ENCODE measurements around the gene ATF7IP. TPM values are rescaled to one million over a fixed set of nuclear protein-coding genes. Genes with fewer than 3 reads are reported as not detected.

The ATF7IP gene
- total RNA-seq, 1 donor from 2014 or later = 204 TPM

DNA sequence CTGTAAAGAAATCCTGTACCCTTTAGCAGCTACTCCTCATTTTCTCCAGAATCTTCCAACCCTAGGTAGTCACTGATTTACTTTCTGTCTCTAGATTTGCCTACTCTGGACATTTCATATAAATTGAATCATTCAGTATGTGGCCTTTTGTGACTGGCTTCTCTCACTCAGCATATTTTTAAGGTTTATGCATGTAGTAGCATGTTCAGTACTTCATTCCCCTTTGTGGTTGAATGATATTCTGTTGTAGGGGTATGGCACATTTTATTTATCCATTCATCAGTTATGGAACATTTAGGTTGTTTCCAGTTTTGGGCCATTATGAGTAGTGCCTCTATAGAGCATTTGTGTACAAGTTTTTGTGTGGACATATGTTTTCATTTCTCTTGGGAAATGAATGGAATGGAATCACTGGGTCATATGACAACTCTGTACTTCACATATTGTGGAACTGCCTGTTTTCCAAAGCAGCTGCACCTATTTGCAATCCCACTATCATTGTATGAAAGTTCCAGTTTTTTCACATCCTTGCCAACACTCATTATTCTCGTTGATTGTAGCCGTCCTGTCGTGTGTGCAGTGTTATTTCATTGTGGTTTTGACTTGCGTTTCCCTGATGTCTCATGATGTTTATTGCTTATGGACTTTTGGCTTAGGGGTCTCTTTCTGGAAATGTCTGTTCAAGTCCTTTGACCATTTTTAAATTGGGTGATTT, 57.2 kb downstream of the ATF7IP start:
- TF ChIP-seq CTCF (IDR thresholded peaks at IDR 0.05; ENCODE audit: partially characterized antibody, unreplicated experiment) = no peak
- peaks cover 37% of the 10 kb centered on the region for H3K36me3 Mint-ChIP-seq (ENCODE audit: unreplicated experiment)
- H3K9me3 Mint-ChIP-seq (ENCODE audit: unreplicated experiment) = peaks cover 25% of the 10 kb centered on the region
- H3K27ac Mint-ChIP-seq (ENCODE audit: unreplicated experiment) = peak overlapping the region; percentile 94
- no peak for DNase-seq
- peaks cover 29% of the 10 kb centered on the region for H3K4me1 Mint-ChIP-seq (ENCODE audit: low read depth, unreplicated experiment)
- H3K4me3 Mint-ChIP-seq (ENCODE audit: unreplicated experiment) = peak overlapping the region; percentile 21
- H3K27me3 Mint-ChIP-seq (ENCODE audit: unreplicated experiment) = peaks cover 6% of the 10 kb centered on the region

GRCh38 chr12:14424545-14424944, 59.1 kb downstream of the ATF7IP start:
- H3K27ac Mint-ChIP-seq (ENCODE audit: unreplicated experiment) = peak overlapping the region; percentile 31
- peaks cover 24% of the 10 kb centered on the region for H3K9me3 Mint-ChIP-seq (ENCODE audit: unreplicated experiment)
- no peak overlapping the region for H3K4me3 Mint-ChIP-seq (ENCODE audit: unreplicated experiment)
- DNase-seq = no peak
- peaks cover 37% of the 10 kb centered on the region for H3K36me3 Mint-ChIP-seq (ENCODE audit: unreplicated experiment)
- peaks cover 6% of the 10 kb centered on the region for H3K27me3 Mint-ChIP-seq (ENCODE audit: unreplicated experiment)
- no peak for TF ChIP-seq CTCF (IDR thresholded peaks at IDR 0.05; ENCODE audit: partially characterized antibody, unreplicated experiment)
- peaks cover 33% of the 10 kb centered on the region for H3K4me1 Mint-ChIP-seq (ENCODE audit: low read depth, unreplicated experiment)

GRCh38 chr12:14426792-14427191, 61.3 kb downstream of the ATF7IP start:
- H3K27ac Mint-ChIP-seq (ENCODE audit: unreplicated experiment) = no peak overlapping the region
- H3K27me3 Mint-ChIP-seq (ENCODE audit: unreplicated experiment) = peaks cover 8% of the 10 kb centered on the region
- H3K4me1 Mint-ChIP-seq (ENCODE audit: low read depth, unreplicated experiment) = peaks cover 30% of the 10 kb centered on the region
- TF ChIP-seq CTCF (IDR thresholded peaks at IDR 0.05; ENCODE audit: partially characterized antibody, unreplicated experiment) = no peak
- H3K9me3 Mint-ChIP-seq (ENCODE audit: unreplicated experiment) = peaks cover 18% of the 10 kb centered on the region
- H3K36me3 Mint-ChIP-seq (ENCODE audit: unreplicated experiment) = peaks cover 32% of the 10 kb centered on the region
- DNase-seq = no peak
- H3K4me3 Mint-ChIP-seq (ENCODE audit: unreplicated experiment) = no peak overlapping the region

DNA sequence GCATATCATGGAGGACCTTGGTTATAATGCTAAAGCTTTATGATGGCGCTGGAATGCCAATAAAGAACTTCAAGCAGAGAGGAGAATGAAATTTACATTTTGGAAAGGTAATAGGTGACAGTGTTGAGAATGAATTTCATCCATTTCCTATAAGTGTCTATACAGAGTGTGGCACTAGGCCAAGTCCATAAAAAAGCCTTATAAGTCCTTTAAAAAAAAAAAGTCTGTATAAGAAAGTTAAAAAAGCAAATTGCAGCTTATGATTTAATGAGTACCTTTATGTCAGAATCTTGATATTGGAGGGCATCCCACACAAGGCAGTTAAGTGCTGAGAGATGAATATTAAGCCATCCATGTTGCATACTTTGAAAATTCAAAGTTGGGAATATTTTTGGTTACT, 62.4 kb downstream of the ATF7IP start:
- H3K4me3 Mint-ChIP-seq (ENCODE audit: unreplicated experiment) = no peak overlapping the region
- peak overlapping the region; percentile 30 for H3K27ac Mint-ChIP-seq (ENCODE audit: unreplicated experiment)
- peaks cover 30% of the 10 kb centered on the region for H3K4me1 Mint-ChIP-seq (ENCODE audit: low read depth, unreplicated experiment)
- no peak for DNase-seq
- TF ChIP-seq CTCF (IDR thresholded peaks at IDR 0.05; ENCODE audit: partially characterized antibody, unreplicated experiment) = no peak
- H3K27me3 Mint-ChIP-seq (ENCODE audit: unreplicated experiment) = peaks cover 6% of the 10 kb centered on the region
- peaks cover 10% of the 10 kb centered on the region for H3K9me3 Mint-ChIP-seq (ENCODE audit: unreplicated experiment)
- peaks cover 21% of the 10 kb centered on the region for H3K36me3 Mint-ChIP-seq (ENCODE audit: unreplicated experiment)

DNA sequence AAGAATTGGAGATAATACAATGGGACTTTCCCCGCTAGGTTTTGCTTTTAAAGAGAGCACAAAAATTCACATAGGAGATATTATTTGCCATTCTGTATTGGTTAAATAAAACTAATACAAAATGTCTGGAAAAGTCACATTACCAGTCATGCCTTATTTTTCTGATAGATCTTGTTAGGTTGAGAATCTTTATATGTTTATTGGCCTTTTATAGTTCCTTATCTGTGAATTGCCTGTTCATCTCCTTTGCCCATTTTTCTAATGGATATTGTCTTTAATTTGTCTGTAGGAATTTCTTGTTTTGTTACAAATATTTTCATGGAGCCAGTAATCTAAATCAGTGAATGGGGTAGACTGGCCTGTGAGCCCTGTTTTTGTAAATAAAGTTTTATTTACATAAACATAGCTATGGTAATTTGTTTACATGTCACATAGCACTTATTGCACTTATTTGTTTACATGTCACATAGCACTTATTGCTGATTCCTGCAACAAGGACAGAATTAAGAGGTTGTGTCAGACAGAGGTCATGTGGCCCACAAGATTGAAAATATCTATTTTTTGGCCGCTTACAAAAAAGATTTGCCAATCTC, 65.0 kb downstream of the ATF7IP start:
- Mint-ChIP-seq H3K9me3 (ENCODE audit: unreplicated experiment) (peaks cover 3% of the 10 kb centered on the region), H3K4me3 (ENCODE audit: unreplicated experiment) (no peak overlapping the region), H3K36me3 (ENCODE audit: unreplicated experiment) (peaks cover 7% of the 10 kb centered on the region), H3K4me1 (ENCODE audit: low read depth, unreplicated experiment) (peaks cover 18% of the 10 kb centered on the region), H3K27ac (ENCODE audit: unreplicated experiment) (no peak overlapping the region), H3K27me3 (ENCODE audit: unreplicated experiment) (peaks cover 2% of the 10 kb centered on the region)
- DNase-seq = no peak
- TF ChIP-seq CTCF (IDR thresholded peaks at IDR 0.05; ENCODE audit: partially characterized antibody, unreplicated experiment) = no peak
